ENCODE data around the gene BFSP2.

The BFSP2 gene, protein sequence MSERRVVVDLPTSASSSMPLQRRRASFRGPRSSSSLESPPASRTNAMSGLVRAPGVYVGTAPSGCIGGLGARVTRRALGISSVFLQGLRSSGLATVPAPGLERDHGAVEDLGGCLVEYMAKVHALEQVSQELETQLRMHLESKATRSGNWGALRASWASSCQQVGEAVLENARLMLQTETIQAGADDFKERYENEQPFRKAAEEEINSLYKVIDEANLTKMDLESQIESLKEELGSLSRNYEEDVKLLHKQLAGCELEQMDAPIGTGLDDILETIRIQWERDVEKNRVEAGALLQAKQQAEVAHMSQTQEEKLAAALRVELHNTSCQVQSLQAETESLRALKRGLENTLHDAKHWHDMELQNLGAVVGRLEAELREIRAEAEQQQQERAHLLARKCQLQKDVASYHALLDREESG

DNA sequence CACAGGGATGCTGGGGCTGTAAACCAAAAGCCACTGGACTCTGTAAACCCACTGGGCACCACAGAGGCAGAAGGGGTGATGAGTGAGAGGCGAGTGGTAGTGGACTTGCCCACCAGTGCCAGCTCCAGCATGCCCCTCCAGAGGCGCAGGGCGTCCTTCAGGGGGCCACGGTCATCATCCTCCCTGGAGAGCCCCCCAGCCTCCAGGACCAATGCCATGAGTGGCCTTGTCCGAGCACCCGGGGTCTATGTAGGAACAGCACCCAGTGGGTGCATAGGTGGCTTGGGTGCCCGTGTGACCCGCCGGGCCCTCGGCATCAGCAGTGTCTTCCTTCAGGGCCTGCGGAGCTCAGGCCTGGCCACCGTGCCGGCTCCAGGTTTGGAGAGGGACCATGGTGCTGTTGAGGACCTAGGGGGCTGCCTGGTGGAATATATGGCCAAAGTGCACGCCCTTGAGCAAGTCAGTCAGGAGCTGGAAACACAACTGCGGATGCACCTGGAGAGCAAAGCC lies at the start of gene BFSP2:
Gene BFSP2 (plus strand): TSS at position 51 of the 510 bp plus-strand sequence. CDS start 28 bp downstream, at position 79.
- no peak for DNase-seq

GRCh38 chr3:133354721-133355120 lies 45.1 kb upstream of the BFSP2 start:
- no peak for DNase-seq

GRCh38 chr3:133360476-133360875 lies 39.4 kb upstream of the BFSP2 start:
- DNase-seq: no peak

DNA sequence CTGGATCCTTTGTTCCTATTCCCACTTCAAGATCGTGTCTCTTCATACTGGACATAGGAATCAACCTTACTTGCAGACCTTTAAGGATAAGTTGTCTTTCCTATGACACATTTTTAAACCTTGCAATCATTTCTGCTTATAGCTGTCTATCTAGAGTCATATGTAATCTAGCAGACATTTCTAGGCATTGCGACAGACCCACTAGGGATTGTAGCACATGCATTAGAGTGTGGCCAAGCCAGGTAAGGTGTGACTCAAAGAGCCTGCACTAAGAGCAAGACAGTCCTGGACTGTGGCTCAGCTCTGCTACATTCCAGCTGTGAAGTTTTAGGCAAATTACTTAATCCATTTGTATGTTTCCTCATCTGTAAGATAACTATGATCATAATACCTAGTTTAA lies 38.8 kb upstream of the BFSP2 start:
- no peak for DNase-seq

- no peak for DNase-seq
These were observed 38.4 kb upstream of the BFSP2 start for GRCh38 chr3:133361435-133361834.

DNA sequence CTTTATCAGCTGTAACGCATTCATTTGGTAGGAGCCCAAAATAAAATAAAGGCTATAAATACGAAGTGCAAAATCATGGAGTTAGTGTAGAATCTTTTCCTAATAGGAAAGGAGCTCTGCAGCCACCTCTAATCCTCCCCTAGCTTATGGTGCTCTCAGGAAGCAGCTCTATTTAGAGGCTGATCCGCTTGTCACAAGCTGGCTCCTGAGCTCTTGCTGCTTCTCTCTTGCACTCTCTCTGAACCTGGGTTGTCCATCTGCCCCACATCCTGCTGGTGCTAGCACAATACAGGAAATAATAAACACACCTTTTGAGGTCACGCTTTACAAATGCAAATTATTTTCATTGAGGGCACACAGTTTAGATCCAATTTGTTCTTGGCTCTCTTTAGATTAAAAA lies 37.3 kb upstream of the BFSP2 start:
- no peak for DNase-seq

DNA sequence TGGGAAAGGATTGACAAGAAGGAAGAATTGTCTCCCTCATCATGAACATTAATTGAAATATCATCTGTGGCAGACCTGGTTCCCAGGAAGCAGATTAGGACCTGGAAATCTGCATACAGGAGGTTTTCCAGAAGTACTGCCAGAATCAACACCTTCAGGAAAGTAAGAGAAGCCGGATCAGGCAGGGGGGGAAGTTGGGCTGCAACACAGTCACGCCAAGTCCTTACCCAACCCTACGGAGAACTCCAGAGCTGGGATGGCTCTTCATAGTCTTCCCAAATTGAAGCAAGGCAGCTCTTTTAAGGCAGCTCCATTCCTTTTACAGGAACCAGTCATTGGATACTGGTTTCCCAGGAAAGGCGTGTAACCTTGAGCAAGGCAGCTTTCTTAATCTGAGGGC lies 35.2 kb upstream of the BFSP2 start:
- no peak for DNase-seq

- no peak for DNase-seq
These were observed 32.9 kb upstream of the BFSP2 start for GRCh38 chr3:133366921-133367320.

- DNase-seq: no peak
These were observed 32.5 kb upstream of the BFSP2 start for GRCh38 chr3:133367403-133367802.

- no peak for DNase-seq
These were observed 31.9 kb upstream of the BFSP2 start for GRCh38 chr3:133367956-133368355.

DNA sequence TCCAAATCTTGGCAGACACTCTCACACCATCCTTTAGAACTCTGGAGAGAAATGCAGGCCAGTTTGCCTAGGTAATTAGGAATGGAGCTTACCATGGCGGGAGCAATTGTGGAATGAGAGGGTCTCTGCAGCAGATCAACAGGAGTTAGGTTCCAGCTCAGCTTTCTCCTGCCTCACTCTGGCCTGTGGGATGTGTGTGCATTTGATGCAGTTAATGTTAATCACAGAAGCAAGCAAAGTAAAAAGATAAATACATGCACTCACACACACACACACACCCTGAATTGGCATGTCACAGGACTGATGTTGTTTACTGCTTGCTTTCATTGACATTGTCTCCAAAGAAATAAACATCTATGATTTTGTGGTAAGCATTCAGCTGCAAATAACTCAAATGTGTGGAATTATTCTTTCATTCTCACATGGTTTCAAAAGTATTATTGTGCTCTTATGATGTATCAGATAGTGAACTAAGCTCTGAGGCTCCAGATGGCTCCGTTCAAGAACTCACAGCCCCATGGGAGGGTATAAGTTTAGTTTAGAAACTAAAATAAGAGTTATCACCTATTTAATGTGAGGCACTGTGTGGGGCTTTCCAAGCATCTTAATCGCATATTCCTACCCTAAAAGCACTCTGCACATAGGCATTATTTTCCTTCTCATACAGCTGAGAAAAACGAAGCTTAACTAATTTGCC lies 31.3 kb upstream of the BFSP2 start:
- no peak for DNase-seq

GRCh38 chr3:133369068-133369440 lies 30.8 kb upstream of the BFSP2 start:
- no peak for DNase-seq

GRCh38 chr3:133371181-133371580 lies 28.7 kb upstream of the BFSP2 start:
- no peak for DNase-seq

DNA sequence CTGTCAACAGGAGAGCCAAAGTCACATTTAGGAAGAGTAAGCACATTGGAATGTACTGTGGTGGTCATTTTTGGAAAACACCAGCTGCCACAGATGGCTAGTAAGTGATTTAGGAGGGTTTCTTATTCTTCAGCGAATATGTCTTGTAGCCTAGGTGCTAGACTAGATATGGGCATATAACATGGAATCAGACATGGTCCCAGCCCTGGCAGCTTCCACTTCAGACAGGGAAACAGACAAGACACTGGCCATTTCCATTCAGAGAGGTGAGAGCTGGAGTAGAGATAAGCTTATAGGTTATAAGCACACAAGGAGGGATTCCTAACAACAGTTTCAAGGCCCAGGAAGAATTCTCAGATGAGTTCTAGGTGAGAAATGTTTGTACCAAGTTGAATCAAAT lies 28.2 kb upstream of the BFSP2 start:
- DNase-seq: no peak

- no peak for DNase-seq
These were observed 25.0 kb upstream of the BFSP2 start for GRCh38 chr3:133374708-133375402.

- no peak for DNase-seq
These were observed 24.5 kb upstream of the BFSP2 start for GRCh38 chr3:133375403-133375745.

DNA sequence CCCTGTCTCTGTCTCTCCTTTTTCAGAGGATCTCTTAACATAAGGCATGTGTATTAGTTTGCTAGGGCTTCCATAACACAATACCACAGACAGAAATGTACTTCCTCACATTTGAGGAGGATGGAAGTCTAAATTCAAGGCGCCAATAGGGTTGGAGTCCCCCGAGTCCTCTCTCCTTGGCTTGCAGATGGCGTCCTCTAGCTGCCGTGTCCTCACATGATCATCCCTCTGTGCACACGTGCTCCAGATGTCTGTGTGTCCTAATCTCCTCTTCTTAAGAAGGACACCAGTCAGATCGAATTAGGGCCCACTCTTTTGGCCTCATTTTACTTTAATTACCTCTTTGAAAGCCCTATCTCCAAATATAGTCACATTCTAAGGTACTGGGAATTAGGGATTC lies 23.0 kb upstream of the BFSP2 start:
- DNase-seq: no peak

- no peak for DNase-seq
These were observed 22.5 kb upstream of the BFSP2 start for GRCh38 chr3:133377396-133377795.

GRCh38 chr3:133379926-133380325 lies 19.9 kb upstream of the BFSP2 start:
- DNase-seq: no peak

GRCh38 chr3:133380481-133381225 lies 19.2 kb upstream of the BFSP2 start:
- no peak for DNase-seq

DNA sequence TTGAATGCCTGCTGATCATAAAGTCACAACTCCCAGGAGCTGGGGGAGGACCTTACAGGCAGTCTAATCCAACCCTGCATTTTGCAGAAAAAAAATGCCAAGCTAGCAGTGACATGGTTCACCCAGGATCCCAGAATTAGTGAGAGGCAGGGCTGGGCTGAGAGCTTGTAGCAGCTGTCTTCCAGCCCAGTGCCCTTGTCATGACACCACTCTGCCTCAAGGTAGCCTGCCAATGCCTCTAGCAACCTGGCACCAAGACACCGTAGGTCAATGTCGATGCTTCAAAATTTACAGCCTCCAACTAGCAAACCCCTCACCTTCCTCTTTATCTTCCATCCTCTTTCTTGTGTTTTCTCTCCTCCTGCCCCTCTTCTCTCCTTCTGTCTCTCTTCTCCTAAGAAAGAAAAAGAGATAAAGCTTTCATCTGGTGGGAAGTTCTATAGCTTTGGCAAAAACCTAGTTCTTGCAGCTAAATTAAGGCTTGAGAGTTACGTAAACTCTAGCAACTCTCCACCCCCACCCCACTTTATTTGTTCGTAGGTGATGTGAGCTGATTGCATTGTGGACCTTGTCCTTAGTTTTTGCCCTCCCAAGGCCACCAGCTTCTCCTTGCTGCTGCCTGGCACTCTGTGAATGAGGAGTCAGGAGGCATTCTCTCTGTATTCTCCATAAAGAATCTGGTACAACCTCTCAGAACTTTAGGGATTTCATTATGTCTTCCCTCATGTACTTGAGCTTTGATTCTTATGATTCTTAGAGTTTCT lies 18.3 kb upstream of the BFSP2 start:
- no peak for DNase-seq

DNA sequence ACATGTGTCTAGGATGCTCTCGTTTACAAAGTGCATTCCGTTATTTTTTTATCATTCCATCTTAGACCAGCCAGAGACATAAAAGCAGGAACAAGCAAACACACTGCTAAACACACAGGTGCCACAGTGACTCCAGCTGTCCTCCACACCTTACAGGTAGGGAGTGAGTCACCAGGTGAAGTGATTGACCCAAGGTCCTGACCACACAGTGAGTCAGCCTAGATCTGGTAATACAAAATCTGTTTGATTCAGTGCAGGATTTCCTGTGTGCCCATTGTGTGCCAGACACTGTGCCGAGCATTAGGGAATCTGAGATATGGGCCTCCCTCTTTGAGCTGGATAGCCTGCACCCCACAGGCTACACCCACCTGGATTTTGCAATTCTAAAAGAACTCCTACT lies 16.7 kb upstream of the BFSP2 start:
- no peak for DNase-seq

Measured in activated gamma-delta T cell treated with Interleukin-2 at 50 U/mL for 16 hours (primary cell).